HFF-Myc (cell line): ENCODE measurements around the gene RASEF.
"Not testable (repeated sequence)": the region's sequence is repeated elsewhere in the genome, so short reads cannot be mapped to it uniquely, and the experiment has no call there.

Source experiments
- DNase-seq: peaks from one replicate; pipeline ENCODE4 v3.0.0-alpha.2; 2011; ENCODE audit warnings: low read depth; ENCODE audit errors: extremely low read depth
- H3K4me3 ChIP-seq: replicated peaks from 2 replicates; pipeline ENCODE4 v1.5.1; 2011; ENCODE audit warnings: low read depth, mild to moderate bottlenecking, control low read depth, low read length
- CTCF ChIP-seq: IDR thresholded peaks from 2 replicates; pipeline ENCODE4 v1.5.1; 2012; ENCODE audit warnings: mild to moderate bottlenecking, low read depth, low read length, control low read depth; ENCODE audit errors: missing control alignments

Gene RASEF

DNA sequence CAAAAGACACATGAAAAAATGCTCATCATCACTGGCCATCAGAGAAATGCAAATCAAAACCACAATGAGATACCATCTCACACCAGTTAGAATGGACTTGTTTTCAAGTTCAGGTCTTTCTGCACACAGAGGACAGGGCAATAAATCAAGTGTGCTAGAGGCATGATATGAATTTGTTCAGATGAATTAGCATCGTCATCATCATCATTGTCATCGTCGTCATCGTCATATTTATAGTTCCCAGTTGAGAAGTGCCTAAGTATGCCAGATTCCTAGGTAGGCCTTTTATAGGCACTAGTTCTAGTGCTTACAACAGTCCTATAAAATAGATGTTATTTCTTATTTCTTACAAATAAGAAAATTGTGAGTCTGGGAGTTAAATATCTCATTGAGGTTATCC is 34.7 kb upstream of the RASEF start:
- DNase-seq: no peak
- no peak for TF ChIP-seq CTCF

GRCh38 chr9:83093311-83093710 is 30.4 kb upstream of the RASEF start:
- not testable (repeated sequence) for H3K4me3 ChIP-seq, DNase-seq

More for the DNA sequence above, 34.7 kb upstream of the RASEF start:
- H3K4me3 ChIP-seq: no peak overlapping the region

DNA sequence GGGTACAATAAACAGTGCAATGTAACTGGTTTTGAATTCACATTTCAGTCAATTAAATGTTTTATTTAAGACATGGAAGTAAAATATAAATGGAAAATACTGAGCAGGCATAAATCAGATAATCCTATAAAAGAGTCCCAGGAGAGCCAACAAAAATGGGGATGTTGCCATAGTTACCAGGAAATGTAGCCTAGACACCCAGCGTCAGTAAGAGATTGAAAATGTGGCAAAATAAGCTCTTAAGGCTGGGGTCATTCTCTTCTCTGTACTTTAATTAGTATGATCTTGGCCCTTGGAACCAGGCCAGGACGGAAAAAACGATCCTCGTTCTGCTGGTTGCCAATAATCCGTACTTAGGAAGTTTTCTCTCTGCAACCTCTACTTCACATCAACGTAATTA is 18.9 kb upstream of the RASEF start:
- no peak overlapping the region for H3K4me3 ChIP-seq
- no peak for TF ChIP-seq CTCF
- no peak for DNase-seq

DNA sequence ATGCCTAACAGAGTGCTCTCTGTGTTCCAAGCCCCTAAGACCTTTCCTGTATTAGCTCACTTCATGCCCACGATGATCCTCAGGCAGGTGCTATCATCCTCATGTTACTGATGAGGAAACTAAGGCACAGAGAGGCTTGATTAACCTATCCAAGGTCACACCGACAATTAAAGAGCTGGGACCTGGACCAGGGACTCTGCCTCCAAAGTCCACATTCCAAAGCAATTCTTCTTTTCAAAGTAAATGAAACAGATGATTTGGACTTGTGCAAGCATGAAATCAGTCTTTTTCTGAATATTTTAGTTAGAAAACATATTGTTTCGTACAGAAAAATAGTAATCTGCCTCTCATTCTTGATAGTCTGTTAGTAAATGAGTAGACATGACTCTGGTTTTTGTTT is 18.1 kb upstream of the RASEF start:
- no peak for TF ChIP-seq CTCF
- DNase-seq: no peak
- H3K4me3 ChIP-seq: no peak overlapping the region

GRCh38 chr9:83075932-83076331 is 13.0 kb upstream of the RASEF start:
- H3K4me3 ChIP-seq, DNase-seq: not testable (repeated sequence)

DNA sequence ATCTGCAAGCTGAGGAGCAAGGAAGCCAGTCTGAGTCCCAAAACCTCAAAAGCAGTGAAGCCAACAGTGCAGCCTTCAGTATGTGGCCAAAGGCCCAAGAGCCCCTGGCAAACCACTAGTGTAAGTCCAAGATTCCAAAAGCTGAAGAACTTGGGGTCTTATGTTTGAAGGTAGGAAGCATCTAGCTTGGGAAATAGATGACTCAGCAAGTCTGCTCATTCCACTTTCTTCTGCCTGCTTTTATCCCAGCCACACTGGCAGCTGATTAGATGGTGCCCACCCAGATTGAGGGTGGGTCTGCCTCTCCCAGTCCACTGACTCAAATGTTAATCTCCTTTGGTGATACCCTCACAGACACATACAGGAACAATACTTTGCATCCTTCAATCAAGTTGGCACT is 9.6 kb upstream of the RASEF start:
- not testable (repeated sequence) for DNase-seq, H3K4me3 ChIP-seq

DNA sequence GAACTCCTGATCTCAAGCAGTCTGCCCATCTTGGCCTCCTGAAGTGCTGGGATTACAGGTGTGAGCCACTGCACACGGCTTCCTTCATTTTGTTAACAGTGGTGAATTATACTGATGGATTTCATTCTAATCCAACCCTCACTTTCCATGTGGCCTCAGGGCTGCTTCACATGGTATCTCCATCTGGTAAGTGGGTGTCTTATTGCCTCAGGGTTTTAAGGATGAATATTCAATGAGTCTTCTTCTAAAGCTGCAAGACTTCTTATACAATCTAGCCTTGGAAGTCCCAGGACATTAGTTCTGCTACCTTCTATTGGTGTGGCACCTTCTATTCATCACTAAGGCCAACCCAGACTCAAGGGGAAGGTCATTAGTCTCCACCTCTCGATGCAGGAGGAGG is 8.7 kb upstream of the RASEF start:
- TF ChIP-seq CTCF: no peak
- H3K4me3 ChIP-seq: no peak overlapping the region
- no peak for DNase-seq

GRCh38 chr9:83070261-83070660 is 7.3 kb upstream of the RASEF start:
- H3K4me3 ChIP-seq: no peak overlapping the region
- no peak for DNase-seq
- TF ChIP-seq CTCF: no peak

GRCh38 chr9:83069651-83070050 is 6.7 kb upstream of the RASEF start:
- TF ChIP-seq CTCF: no peak

More at GRCh38 chr9:83069651-83070050, 6.7 kb upstream of the RASEF start:
- no peak overlapping the region for H3K4me3 ChIP-seq
- no peak for DNase-seq
